LNCAP (cell line): ENCODE results near the gene SUCNR1.

ENCODE experiments used
- TF ChIP-seq, protein P1 (sequence below): fragments of 450-650 bp; IDR thresholded peaks from 2 replicates; pipeline ENCODE4 v1.5.1; 2017; ENCODE audit warnings: mild to moderate bottlenecking

The SUCNR1 gene

DNA sequence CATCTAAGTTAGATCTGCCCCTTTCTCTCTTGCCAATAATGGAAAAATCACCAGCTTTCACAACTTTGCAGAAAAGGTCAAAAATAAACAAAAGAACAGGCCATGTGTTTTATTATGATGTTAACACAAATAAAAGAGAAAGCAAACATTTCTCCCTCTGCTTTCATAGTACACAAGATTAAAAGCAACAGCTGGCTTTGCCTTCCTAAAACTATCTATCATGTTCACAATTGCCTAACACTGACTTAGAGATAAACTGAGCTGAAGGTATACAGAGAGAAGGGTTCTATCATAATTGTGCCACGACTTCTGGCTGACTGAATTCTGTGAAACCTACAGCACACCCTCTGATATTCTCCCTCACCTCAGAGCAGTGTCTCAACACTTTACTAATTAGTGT lies 30.2 kb upstream of the SUCNR1 start:
- TF ChIP-seq, protein P1, sequence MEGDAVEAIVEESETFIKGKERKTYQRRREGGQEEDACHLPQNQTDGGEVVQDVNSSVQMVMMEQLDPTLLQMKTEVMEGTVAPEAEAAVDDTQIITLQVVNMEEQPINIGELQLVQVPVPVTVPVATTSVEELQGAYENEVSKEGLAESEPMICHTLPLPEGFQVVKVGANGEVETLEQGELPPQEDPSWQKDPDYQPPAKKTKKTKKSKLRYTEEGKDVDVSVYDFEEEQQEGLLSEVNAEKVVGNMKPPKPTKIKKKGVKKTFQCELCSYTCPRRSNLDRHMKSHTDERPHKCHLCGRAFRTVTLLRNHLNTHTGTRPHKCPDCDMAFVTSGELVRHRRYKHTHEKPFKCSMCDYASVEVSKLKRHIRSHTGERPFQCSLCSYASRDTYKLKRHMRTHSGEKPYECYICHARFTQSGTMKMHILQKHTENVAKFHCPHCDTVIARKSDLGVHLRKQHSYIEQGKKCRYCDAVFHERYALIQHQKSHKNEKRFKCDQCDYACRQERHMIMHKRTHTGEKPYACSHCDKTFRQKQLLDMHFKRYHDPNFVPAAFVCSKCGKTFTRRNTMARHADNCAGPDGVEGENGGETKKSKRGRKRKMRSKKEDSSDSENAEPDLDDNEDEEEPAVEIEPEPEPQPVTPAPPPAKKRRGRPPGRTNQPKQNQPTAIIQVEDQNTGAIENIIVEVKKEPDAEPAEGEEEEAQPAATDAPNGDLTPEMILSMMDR = no peak

DNA sequence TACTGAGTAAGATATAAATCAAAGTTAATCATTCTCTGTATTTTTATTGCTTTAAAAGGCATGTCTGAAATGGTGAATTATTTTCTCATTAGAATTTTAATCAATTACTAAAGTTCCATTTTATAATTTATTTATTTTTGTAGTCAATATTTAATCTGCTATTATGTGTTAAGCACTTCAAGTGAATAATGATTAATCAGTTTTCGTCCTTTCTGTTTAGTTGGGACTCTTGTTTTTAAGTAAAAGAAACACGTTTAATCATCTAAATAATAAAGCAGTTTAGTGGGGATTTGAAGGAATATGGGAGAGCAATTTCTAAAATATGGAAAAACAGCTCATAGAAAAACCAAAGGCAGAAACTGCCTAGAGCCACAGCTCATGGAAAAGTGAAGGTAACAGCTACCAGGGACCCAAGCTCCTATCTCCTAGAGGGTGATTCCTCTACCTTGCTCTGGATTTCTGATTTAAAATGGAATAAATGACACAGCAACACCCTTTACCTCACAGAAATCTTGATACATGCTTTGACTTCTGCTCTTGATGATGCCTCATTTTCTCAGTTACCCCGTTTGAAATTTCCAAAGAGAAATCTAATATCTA lies 28.0 kb upstream of the SUCNR1 start:
- TF ChIP-seq, protein P1 = no peak

DNA sequence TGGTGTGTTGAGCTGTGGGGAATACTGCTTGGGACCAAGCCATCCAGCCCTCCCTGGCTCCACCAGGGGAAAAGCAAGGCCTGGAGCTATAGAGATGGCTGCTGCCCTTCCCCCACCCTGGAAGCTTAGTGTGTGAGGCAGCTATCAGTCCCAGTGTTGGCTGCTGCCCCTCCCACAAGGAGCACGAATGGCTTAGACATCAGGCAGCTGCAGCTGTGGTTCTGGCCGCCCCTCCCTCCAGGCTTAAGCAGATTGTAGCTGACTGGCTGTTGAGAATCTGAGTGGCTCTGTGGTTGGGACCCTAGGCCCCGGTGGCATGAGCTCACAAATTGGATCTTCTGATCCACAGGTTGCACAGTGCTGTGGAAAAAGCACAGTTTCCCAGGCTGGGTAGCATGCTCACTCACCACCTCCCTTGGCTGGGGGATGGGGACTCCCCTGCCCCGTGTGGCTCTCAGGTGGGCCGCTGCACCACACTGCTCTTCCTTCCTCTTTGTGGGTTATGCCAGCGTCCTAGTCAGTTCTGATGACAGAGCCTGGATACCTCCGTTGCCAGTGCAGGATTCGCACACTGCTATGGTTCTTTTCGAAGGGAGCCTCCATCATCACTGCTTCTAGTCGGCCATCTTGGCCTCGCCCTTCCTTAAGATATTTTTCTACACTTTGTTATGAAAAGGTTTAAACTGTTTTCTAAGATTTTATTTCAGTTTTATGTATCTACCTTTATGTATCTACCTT lies 21.2 kb upstream of the SUCNR1 start:
- TF ChIP-seq, protein P1 = no peak

DNA sequence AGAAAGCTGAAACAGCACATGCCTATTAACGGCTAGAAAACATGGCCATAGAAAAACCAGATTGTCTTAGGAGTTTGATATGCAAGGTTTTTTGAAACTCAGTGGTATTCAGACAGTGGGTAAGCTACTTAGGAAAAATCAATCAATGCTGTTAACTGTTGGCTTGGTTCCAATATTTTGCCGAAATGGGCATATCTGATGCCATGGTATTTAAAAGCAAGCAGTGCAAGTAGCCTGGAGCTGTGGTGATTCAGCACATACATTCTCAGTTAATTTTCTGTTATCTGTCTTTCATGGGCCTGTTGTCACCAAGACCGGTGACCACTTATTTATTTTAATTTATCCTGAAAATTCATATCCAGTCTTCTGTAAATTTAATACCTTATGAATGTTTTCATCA lies 17.3 kb upstream of the SUCNR1 start:
- TF ChIP-seq, protein P1 = no peak

DNA sequence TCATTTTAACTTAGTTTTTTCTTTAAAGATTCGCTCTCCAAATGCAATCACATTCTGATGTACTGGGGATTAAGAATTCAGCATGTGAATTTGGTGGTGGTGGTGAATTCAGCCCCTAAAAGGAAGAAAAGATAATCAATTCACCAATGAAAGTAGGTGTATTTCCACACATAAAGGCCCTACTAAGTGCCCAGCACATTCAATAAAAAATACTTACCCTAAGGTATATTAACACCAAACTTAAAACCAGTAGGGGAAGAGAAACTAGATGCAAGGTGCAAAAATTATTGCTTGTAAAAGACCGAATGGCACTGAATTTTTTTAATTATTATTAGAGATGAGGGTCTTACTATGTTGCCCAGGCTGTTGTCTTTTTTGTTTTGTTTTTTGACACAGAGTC lies 16.8 kb upstream of the SUCNR1 start:
- TF ChIP-seq, protein P1 = no peak

DNA sequence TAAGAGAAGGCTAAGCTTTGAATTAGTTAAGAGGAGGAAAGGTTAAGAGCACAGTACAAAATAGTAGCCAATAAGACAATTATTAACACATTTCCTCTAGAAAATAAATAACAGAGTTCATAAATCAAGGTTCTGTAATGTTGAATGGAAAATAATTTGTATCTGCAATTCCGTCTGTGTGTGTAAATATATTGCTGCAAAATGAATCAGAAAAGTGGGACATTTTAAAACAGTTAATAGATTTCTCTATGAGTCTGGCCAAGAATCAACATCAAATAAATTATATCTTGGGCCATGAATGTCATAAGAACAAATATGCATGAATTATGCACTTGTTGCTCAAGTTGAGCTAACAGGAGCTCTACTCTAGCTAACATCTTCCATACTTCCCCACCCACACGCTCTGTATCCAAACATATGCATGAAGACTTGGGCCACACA lies 14.2 kb upstream of the SUCNR1 start:
- TF ChIP-seq, protein P1 = no peak

DNA sequence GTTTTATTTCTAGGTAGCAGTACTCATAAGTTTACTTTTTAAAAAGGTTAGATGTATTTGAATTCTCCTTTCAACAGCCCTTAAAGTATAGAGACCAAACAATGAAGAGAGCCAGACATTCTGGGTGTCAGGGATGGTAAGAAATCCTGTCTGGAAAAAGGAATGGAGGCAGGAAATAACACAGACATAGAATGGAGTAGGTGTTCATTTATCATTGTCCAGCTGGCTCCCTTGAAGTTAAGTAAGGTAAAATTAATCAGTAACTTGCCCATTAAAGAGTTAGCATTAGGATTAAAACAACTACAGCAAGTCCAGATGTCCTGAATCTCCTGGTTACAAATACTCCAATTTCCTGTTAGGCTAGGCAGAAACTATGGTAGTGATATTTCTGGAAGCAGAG lies 13.5 kb upstream of the SUCNR1 start:
- TF ChIP-seq, protein P1 = no peak
